Fibroblast of skin of right quadriceps (primary cell): ENCODE measurements around the gene NUBP1.
"Not testable (repeated sequence)": the region's sequence is repeated elsewhere in the genome, so short reads cannot be mapped to it uniquely, and the experiment has no call there.

Experiments
- DNase-seq: peaks from one replicate; pipeline ENCODE4 v3.0.0-alpha.2; 2013

NUBP1 gene

GRCh38 chr16:10752843-10753523, 9.3 kb downstream of the NUBP1 start:
- DNase-seq = no peak

- no peak for DNase-seq
Observed at GRCh38 chr16:10753670-10754069, 10.0 kb downstream of the NUBP1 start.

GRCh38 chr16:10754941-10755340, 11.3 kb downstream of the NUBP1 start:
- DNase-seq = peak; percentile 64

- peak; percentile 21 for DNase-seq
Observed at GRCh38 chr16:10756574-10756973, 12.9 kb downstream of the NUBP1 start.

GRCh38 chr16:10760858-10761257, 17.2 kb downstream of the NUBP1 start:
- DNase-seq = no peak

GRCh38 chr16:10761373-10761772, 17.7 kb downstream of the NUBP1 start:
- DNase-seq = no peak

GRCh38 chr16:10762336-10763016, 18.8 kb downstream of the NUBP1 start:
- DNase-seq = no peak

GRCh38 chr16:10763456-10763855, 19.8 kb downstream of the NUBP1 start:
- DNase-seq = no peak

GRCh38 chr16:10765772-10766171, 22.1 kb downstream of the NUBP1 start:
- no peak for DNase-seq

GRCh38 chr16:10767127-10767526, 23.5 kb downstream of the NUBP1 start:
- no peak for DNase-seq

GRCh38 chr16:10769381-10769780, 25.7 kb downstream of the NUBP1 start:
- DNase-seq = no peak

- DNase-seq = no peak
Observed at GRCh38 chr16:10770907-10771306, 27.3 kb downstream of the NUBP1 start.

- DNase-seq = no peak
Observed at GRCh38 chr16:10776280-10776679, 32.6 kb downstream of the NUBP1 start.

- not testable (repeated sequence) for DNase-seq
Observed at GRCh38 chr16:10776923-10777322, 33.3 kb downstream of the NUBP1 start.

- DNase-seq = no peak
Observed at GRCh38 chr16:10777356-10777755, 33.7 kb downstream of the NUBP1 start.

- DNase-seq = not testable (repeated sequence)
Observed at GRCh38 chr16:10779908-10780307, 36.3 kb downstream of the NUBP1 start.

- no peak for DNase-seq
Observed at GRCh38 chr16:10780628-10781027, 37.0 kb downstream of the NUBP1 start.

GRCh38 chr16:10782628-10783027, 39.0 kb downstream of the NUBP1 start:
- no peak for DNase-seq

GRCh38 chr16:10787304-10787703, 43.7 kb downstream of the NUBP1 start:
- no peak for DNase-seq

GRCh38 chr16:10788630-10789029, 45.0 kb downstream of the NUBP1 start:
- not testable (repeated sequence) for DNase-seq

- no peak for DNase-seq
Observed at GRCh38 chr16:10791048-10791447, 47.4 kb downstream of the NUBP1 start.

- no peak for DNase-seq
Observed at GRCh38 chr16:10799736-10800135, 56.1 kb downstream of the NUBP1 start.

GRCh38 chr16:10805334-10805733, 61.7 kb downstream of the NUBP1 start:
- DNase-seq = no peak

GRCh38 chr16:10806698-10807097, 63.1 kb downstream of the NUBP1 start:
- DNase-seq = no peak

- DNase-seq = no peak
Observed at GRCh38 chr16:10808218-10808617, 64.6 kb downstream of the NUBP1 start.
